NCI-H2227 (cell line): Measurements from ENCODE around the gene SIGLEC6.

Experiments
- DNase-seq: peaks from one replicate; lab custom pipeline; 2025; ENCODE audit not compliant: unreplicated experiment; lab: John Stamatoyannopoulos, UW

Gene SIGLEC6

DNA sequence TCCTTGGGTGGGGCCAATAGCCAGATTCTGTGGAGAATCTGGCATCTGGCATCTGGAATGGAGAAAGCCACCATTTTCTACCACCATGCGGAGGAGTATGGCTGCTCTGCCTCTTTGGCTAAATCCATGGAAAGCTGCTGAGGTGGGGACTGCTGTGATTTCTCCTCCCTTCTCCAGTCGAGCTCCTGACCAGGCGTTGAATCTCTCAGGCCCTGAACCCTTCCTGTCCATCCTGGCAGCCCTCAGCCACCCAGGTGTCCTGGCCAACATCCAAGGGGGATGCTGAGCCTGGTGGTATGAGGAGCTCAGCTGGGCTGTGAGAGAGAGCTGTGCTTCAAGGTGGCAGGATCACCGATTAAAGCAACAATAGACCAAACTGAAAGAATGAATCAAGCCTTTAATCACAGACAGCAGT is 17.4 kb upstream of the SIGLEC6 start:
- DNase-seq, result no peak

DNA sequence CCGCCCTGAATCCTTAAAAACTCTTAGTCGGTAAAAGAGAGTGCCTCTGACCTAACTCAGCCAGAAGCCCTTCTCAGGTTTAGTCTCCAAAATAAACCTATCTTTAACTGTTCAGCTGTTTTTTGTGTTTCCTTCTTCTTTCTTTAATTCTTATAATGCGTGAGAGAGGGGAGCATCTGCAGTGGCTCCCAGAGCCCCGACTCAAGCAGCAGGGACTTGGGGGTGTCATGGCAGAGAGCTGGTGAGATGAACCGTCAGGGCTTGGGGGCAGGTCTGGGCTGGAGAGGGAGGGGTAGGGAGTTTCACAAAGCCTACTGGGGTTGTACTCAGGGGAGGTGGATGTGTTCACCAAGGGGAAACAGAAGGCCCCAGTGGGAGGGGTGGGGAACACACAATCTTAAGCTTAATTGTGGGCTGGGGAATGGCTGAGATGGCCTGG is 16.8 kb upstream of the SIGLEC6 start:
- no peak for DNase-seq

DNA sequence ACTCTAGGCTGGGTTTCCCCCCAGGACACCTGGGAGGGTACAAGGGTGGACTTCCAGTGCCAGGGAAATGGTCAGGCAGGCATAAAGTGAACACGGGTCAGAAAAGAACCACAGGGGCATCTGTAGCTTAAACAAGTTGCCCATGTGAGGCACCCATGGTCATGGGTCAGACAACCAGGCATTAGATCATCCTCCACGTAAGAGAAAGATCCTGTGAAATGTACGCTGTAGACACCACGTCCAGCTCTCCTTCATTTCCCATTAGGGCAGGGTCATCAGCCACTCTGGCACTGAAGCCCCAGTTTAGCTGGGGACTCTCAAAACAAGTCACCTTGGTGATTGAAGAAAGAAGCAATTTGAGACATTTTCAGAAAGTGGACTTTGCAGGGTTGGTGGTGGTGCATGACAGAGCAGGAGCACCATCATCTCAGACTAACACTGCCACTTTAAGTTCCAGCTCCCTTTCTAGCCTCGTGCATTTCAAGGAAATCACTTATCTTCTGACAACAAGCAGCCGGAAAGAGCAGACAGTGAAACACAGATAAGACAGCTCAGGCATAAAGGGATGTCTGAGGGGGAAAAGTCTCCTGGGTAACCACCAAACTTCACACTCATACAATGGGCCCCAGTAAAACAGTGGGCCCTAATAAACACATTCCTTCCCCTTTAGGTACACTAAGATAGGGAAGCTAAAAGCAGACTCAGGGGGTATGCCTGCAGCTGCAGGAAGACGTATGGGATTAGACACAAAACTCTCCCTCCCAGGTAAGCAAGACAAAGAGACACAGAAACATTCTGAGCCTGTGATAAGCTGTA is 16.1 kb upstream of the SIGLEC6 start:
- DNase-seq, result no peak

DNA sequence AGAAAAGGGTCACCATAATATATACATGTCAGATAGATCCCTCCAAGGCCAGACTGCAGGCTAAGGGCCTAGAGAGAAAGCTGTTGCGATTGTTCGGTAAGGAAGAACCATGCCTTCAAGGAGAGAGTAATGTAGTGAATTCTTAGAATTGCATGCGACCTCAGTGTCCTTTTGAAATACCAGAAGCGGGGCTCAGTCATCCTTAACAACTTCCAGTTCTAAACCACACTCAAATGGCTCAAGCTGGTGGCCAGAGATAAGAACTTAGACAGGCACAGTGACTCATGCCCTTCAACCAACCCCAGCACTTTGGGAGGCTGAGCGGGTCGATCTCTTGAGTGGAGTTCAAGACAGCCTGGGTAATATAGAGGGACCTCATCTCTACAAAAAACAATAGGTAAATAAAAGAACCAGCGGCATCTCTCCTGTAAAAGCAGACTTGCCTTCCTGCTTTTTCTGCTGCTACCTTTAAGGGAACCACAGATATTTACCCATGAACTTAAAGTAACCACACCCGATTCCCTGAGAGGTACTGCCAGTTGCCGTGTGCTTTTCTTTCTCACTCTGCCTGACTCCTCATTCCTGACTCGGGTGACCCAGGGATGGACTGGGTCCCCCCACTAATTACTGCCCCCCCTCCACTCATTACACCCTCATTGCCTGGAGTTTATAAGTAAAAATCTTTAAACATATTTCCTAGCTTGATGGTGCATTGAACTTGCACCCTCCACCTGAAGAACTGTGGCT is 15.4 kb upstream of the SIGLEC6 start:
- no peak for DNase-seq

DNA sequence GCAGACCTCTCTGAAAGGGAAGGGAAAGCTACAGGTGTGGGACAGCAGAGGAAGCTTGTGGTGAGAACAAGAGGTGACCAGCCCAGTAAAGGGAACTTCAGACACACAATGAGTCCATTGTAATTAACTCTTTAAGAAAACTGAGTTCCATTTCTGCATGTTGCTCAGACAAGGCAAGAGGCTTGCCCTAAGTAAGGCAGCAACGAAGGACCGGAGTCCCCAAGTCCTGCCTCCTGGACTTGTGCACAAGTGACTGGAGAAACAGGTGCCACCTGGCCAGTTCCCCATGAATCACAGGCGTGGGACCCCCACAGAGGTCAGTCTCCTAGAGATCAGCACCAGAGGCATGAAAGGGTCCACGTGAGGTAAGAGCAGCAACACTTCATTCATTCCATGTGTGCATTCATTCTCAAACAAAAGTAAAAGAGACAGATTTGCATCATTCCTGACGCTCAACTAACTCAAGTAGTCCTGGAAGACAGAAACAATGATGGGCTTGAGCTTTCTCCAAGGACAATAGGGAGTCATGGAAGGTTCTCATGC is 14.7 kb upstream of the SIGLEC6 start:
- DNase-seq, result no peak

DNA sequence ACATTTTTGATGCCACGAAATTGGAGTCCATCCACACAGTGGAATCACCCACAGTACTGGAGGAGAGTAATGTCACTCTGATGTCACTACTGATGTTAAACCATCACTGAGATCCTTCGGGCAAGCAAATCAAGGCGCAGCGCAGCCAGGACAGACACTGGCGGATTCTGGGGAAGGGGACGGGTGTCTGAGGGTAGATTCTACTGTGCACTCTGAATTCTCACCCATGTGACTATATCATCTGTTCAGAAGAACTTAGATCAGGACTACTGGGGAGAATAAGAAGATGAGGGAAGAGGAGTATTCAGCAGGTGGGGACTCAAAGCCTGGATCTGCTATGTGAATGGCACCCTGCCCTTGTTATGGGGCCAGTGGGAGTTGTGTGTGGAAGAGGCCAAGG is 12.6 kb upstream of the SIGLEC6 start:
- no peak for DNase-seq

DNA sequence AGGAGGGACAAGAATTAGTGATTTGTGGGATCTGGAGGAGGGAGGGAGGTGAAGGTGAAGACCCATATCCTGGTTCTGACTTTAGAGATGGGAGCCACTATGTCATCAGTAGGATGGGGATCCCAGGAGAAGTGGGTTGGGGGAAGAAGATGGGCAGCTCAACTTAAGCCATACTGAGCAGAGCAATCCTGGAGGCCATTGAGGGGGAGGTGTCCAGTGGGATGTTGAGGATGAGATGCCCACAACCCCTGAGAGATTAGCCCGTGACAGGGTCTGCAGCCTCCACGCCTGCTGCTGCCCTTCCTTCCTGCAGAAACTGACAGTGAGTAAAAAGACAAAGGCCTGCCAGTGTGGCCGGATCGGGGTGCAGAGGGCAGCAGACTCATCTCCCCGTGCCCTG is 11.2 kb upstream of the SIGLEC6 start:
- no peak for DNase-seq

DNA sequence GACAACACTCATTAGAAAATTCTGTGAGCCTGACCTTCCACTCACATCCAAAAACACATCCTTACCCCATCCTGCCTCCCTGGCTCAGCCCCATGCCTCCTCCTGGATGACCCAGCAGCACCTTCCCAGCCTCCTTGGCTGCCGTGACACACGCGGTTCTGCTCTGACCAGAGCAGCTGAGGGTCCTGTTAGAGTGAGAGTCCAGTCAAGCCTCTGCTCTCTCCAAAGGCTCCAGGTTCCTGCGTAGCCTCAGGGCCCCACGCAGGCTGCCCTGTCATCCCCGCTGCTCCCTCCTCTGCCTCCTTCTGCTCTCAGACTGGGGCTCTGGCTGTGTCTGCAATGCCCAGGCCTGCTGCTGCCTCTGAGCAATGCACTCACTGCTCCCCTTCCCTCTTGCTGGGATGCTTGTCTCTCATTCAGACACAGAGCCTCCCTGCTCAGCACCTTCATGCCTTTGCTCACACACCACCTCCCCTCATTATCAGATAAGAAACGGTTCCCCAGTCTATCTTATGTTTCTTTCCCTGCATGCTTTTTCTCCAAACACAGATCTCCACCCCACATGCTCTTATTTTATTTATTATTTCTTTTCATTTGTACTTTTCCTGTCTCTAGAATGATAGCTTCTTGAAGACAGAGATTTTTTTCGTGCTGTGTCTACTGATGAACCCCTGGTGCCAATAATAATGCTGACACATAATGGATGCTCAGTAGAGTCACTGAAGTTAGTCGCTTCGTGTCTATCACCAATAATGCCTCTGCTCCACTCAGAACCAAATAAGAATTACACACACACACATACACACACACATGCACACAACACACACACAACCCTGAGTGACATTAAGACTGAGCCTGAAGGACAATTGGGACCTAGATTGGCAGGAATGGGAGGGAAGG is 10.2 kb upstream of the SIGLEC6 start:
- DNase-seq, result no peak

DNA sequence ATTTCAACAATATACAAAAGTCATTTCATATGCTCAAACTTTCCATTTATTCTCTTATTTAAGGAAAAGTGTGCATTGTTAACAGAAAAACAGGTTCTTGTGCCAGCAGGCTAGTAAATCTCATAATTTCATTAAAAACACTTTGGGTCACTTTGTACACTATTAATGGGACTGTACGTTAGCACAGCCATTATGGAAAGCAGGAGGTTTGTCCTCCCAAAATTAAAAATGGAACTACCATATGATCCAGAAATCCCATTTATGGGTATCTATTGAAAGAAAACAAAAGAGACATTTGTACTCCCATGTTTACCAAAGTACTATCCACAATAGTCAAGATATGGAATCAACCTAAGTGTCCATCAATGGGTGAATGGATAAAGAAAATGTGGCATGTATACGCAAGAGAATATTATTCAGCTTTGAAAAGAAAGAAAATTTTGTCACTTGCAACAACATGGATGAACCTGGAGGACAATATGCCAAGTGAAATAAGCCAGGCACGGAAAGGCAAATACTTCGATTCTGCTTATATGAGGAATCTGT is 8.4 kb upstream of the SIGLEC6 start:
- no peak for DNase-seq

DNA sequence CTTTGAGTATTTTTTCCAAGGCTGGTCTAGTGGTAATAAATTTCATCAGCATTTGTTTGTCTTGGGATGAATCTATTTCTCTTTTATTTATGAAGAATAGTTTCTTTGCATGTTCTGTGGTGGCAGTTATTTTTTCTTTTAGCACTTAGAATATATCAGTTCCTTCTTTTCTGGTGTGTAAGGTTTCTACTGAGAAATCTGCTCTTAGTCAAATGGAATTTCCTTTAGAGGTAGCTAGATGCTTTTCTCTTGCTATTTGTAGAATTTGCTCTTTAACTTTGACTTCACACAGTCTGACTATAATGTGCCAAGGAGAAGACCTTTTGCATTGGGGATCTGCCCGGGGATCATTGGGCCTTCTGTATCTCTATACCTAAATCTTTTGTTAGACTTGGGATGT is 4.1 kb upstream of the SIGLEC6 start:
- no peak for DNase-seq

DNA sequence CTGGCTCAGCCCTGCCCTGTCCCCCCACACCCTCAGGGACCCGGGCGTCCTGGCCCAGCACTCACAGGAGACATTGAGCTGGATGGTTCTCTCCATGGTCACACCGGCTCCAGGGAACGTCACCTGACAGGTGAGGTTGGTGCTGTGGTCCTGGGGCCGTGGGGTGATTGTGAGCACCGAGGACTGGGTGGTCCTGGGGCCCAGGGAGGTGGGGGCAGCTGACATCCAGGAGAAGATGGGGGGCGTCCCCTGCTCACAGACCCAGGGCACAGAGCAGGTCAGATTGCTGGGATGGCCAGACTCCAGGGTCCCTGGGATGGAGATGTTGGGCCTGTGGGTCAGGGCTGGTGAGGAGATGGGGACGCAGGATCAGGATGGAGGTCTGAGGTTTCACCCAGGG is 854 bp downstream of the SIGLEC6 start:
- DNase-seq, result no peak

DNA sequence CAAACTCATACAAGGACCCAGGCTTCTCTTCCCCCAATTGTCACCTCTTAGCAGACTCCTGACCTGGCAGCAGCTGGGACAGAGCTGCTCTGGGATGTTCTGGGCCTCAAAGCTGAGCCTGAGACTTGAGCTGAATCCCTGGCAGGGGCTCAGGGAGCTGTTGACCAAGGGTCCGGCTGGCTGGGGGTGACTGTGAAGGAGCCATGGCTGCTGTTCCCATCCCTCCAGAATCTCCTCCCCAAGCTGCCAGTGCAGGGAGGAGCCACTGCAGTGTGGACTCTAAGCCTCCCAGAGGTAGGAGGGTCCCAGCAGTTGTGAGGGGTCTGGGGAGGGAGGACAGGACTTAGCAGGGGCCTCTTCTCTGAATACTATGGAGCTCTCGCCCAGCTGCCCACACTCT is 2.2 kb downstream of the SIGLEC6 start:
- no peak for DNase-seq

DNA sequence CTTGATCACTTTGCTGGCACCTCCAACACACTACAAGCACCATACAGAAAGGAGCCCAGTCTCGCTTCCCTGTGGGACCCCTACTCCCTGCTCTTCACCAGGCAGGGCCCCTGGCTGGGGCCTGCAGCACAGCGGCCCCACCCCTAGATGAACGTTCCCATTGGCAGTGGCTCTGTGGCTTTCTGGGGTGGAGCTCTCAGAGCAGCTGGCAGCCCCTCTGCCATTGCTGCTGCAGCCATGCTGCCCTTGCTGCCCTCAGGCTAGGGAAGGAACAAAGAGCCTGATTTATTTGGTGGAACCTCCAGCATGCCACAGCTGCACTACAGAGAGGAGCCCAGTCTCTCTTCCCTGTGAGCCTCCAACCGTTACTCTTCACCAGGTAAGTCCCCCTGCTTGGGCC is 5.8 kb downstream of the SIGLEC6 start:
- no peak for DNase-seq

DNA sequence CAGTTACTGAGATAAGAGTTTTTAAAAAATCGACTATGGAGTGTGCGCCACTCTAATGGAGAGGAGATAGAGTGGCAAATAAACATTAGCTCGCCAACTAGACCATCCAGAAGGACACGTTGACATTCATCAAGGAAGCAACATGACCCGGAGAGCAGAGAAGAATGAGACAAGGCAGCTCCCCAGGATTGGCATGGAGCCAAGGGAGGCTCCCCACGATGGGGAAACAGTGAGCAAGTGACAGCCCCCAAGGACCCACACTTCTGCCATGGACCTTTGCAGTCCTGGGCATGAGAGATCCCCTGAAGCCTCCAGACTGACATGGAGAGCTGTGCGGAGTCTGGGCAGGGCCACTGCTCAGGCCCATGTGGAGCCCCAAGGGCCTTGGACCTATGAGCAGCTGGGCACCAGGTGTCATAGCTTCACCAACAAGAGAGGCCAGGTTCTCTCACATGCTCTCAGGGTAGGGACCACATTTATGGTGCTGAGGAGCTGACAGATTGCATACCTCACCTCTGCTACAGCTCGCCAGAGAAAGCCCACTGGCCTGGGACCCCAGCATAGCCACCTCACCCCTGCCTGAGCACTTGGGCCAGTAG is 6.7 kb downstream of the SIGLEC6 start:
- no peak for DNase-seq

DNA sequence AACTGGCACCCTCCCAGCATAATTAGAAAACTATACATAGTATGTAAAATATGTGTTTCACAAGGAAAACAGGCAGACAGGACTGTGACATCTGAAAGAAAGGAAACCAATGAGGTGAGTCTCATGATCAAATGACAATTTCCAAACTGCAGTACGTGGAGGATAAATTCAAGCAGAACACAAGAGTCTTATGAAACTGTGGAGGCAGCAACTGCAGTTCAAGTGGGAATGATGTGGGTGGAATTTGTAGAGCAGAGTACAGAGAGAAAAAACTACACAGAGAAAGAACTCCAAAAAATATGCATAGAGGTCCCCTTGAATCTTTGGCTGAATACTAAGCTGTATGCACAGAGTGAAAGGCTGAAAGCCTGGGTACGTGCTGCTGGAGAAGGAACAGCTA is 9.7 kb downstream of the SIGLEC6 start:
- no peak for DNase-seq

DNA sequence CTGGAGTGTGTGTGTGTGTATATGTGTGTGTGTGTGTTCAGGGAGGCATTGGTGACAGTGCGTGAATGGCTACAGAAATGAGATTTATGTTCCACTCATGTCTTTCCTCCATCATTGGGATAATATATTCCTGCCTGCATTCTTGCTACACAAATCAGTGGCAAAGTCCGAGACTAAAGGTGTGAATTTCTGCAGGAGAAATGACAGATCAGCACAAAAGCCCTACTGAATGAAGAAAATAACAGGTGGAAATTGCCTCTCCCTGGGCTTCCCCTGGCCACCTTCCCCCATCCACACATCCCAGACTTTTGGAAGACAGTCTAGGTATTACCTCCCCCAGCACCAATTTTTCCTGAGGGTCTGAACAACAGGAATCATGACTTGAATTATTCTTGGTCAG is 10.1 kb downstream of the SIGLEC6 start:
- DNase-seq, result no peak

DNA sequence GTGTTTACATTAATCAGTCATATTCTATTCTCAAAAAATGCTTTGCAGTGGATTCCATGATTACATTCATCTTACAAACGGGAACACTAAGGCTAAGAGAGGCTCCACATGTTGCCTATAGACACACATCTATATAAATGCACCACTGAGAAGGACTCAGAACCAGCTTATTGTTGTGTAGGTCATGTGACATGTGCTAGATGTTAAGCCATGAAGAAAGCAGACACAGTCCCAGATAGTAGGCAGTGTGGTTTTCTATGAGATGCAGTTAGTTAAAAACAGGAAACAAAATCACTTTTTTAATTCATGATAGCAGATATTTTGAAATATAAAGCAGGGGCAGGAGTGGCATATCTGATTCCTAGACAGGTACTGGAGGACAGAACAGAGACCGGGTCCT is 10.7 kb downstream of the SIGLEC6 start:
- DNase-seq, result no peak

DNA sequence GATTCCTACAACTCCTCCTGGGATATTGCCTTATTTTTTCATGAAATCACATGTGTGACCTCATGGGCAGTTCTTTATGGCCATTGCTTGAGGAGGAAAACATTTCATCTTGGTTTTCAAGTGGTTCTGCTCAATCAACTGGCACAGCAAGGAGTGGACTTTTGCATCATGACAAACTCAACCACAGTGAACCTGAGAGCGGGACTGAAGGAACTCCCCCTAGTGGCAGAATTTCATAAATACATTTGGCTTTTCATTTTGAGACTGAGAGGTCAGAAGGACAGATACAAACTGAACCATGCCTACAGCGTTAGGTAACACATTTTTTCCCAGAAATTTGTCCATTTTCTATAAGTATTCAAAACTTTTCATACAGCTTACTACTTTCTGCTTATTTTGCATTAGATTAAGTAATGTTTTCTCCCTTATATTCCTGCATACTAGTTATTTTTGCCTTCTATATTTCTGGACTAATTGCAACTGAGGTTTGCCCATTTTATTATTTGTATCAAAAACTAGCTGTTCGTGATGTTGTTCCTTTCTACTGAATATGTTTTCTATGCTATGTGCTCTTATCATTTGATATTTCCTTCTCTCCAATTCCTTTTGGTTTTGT is 16.5 kb downstream of the SIGLEC6 start:
- peak; percentile 27 for DNase-seq

DNA sequence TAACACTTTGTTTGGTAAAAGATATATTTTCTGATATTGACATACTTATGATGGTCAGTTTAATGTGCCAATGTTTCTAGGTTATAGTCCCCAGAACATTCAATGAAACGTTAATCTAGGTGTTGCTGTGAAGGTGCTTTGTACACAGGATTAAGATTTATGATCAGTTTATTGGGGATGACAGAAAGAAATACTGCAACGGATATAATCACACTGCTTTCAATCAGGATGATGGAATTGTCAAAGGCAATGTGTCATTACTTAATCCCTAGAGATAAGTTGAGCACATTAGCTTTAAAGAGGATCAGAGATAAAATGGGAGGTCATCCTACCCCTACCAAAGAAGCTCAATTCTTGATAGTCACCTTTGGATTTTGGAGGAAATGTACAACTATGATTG is 17.5 kb downstream of the SIGLEC6 start:
- no peak for DNase-seq

DNA sequence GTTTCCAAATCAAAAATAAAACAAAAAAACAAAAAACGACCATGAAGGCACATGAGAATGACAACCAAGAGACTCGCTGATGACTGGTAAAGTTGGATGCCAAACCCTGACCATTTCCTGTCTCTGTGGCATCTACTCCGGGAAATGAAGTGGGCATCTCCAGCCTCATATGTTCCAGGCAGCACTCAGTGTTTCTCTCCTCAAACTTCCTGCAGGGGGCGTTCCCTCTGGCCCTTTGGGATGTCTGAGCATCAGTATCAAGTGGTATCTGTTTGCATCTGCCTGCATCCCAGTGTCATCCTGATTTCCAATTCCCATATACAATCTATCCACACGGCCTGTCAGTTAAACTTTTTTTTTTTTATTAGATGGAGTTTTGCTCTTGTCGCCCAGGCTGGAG is 20.1 kb downstream of the SIGLEC6 start:
- DNase-seq, result no peak
